Neural cell (in vitro differentiated cells): Measurements from ENCODE around the gene CAPN14.

Experiments
- MXI1 ChIP-seq: fragments of 450-650 bp; conservative IDR thresholded peaks from 2 replicates; pipeline ENCODE4 v1.6.1; 2014; ENCODE audit warnings: antibody characterized with exemption, mild to moderate bottlenecking; ENCODE audit not compliant: poor library complexity, severe bottlenecking
- SMC3 ChIP-seq: fragments of 450-650 bp; conservative IDR thresholded peaks from 2 replicates; pipeline ENCODE4 v1.6.1; 2014; ENCODE audit warnings: antibody characterized with exemption, mild to moderate bottlenecking, moderate library complexity; ENCODE audit not compliant: poor library complexity
- TF ChIP-seq, protein P1 (sequence below): fragments of 450-650 bp; IDR thresholded peaks from 2 replicates; pipeline ENCODE4 v1.5.1; 2014; ENCODE audit warnings: antibody characterized with exemption, mild to moderate bottlenecking, moderate library complexity; ENCODE audit not compliant: poor library complexity, severe bottlenecking

DNA sequence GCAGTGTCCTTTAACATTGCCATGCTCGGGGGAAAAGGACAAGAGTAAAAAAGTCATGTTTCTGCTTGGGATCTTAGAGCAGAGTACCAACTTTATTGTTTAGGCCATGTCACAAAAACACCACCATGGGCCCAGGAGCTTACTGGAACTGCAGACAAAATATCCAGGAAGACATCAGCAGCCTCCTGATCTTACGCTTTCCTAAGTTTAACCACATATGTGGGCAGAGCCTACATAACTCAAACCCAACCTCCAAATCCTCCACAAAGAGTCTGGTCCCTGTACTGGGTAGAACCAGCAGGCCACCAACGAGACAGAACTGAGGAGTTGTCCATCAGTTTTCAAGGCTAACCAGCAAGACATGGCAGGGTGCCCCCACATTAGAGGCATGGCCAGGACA lies 89.4 kb downstream of the CAPN14 start:
- TF ChIP-seq, protein P1, sequence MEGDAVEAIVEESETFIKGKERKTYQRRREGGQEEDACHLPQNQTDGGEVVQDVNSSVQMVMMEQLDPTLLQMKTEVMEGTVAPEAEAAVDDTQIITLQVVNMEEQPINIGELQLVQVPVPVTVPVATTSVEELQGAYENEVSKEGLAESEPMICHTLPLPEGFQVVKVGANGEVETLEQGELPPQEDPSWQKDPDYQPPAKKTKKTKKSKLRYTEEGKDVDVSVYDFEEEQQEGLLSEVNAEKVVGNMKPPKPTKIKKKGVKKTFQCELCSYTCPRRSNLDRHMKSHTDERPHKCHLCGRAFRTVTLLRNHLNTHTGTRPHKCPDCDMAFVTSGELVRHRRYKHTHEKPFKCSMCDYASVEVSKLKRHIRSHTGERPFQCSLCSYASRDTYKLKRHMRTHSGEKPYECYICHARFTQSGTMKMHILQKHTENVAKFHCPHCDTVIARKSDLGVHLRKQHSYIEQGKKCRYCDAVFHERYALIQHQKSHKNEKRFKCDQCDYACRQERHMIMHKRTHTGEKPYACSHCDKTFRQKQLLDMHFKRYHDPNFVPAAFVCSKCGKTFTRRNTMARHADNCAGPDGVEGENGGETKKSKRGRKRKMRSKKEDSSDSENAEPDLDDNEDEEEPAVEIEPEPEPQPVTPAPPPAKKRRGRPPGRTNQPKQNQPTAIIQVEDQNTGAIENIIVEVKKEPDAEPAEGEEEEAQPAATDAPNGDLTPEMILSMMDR, result no peak
- no peak for TF ChIP-seq MXI1
- TF ChIP-seq SMC3, result no peak
